ENCODE results near the gene LZIC. TPM values are rescaled to one million over a fixed set of nuclear protein-coding genes. Genes with fewer than 3 reads are reported as not detected.

Gene LZIC
- 20.6 to 23.6 TPM (median 22.4 TPM) in 5 replicates for total RNA-seq (2022; extraction: Qiagen RNA extraction; ENCODE audit: low read depth)

GRCh38 chr1:9942939-9943788 lies at the start of gene LZIC, which contains the start of gene NMNAT1:
Gene LZIC, minus strand, starts transcription at chr1:9943391. Its CDS starts 6,772 bp downstream, at chr1:9936619.
Gene NMNAT1, plus strand, starts transcription at chr1:9943475. Its CDS starts 28,599 bp downstream, at chr1:9972074.

GRCh38 chr1:9910076-9910422 lies 33.1 kb downstream of the LZIC start, which contains the start of gene CTNNBIP1:
Gene CTNNBIP1, minus strand, starts transcription at chr1:9910269. Its CDS starts 38,205 bp downstream, at chr1:9872064.

Other genes with a start within 250 kb of the LZIC start
- gene CLSTN1, start 119.4 kb downstream of the LZIC start, total RNA-seq (2022; extraction: Qiagen RNA extraction; ENCODE audit: low read depth) = 54.6 to 67.4 TPM (median 63.2 TPM) in 5 replicates
- 7.2 to 10.9 TPM (median 9.3 TPM) in 5 replicates for gene CTNNBIP1, start 33.1 kb downstream of the LZIC start, total RNA-seq (2022; extraction: Qiagen RNA extraction; ENCODE audit: low read depth)
- 1.9 to 2.6 TPM (median 2.2 TPM) in 5 replicates for gene NMNAT1, start 84 bp upstream of the LZIC start, total RNA-seq (2022; extraction: Qiagen RNA extraction; ENCODE audit: low read depth)
- gene RBP7, start 53.8 kb upstream of the LZIC start, total RNA-seq (2022; extraction: Qiagen RNA extraction; ENCODE audit: low read depth) = 6.2 to 7.8 TPM (median 6.9 TPM) in 5 replicates
- gene UBE4B, start 89.6 kb upstream of the LZIC start, total RNA-seq (2022; extraction: Qiagen RNA extraction; ENCODE audit: low read depth) = 11.5 to 14.0 TPM (median 12.7 TPM) in 5 replicates

Data from A549 treated with GW870086 at 1 μM for 4 hours (cell line).